Astrocyte of the spinal cord (primary cell): ENCODE results near the gene STRBP.

ENCODE experiments used
- DNase-seq: peaks from one replicate; pipeline ENCODE4 v3.0.0; 2011; ENCODE audit warnings: low read depth, low spot score
- H3K4me3 ChIP-seq: 2 replicates; pipeline ENCODE4 v1.5.1; 2011; ENCODE audit warnings: low read depth, mild to moderate bottlenecking, low read length, moderate library complexity
- CTCF ChIP-seq: IDR thresholded peaks from 2 replicates; pipeline ENCODE4 v1.5.1; 2012; ENCODE audit warnings: low read depth, mild to moderate bottlenecking, low read length, inconsistent platforms
- in situ Hi-C: cut with HindIII; loops from 2 replicates; pipeline ENCODE4 v1.10.0; 2017; ENCODE audit warnings: low sequenced_read_pairs

The STRBP gene

GRCh38 chr9:123111427-123112014 is 156.9 kb downstream of the STRBP start:
- no peak for DNase-seq
- in situ Hi-C loops, result no loop called here
- no peak overlapping the region for H3K4me3 ChIP-seq
- no peak for TF ChIP-seq CTCF

GRCh38 chr9:123109540-123110279 is 158.7 kb downstream of the STRBP start:
- H3K4me3 ChIP-seq, result no peak overlapping the region
- in situ Hi-C loops, result no loop called here
- TF ChIP-seq CTCF, result no peak
- DNase-seq, result no peak

GRCh38 chr9:123108976-123109375 is 159.4 kb downstream of the STRBP start:
- no peak overlapping the region for H3K4me3 ChIP-seq
- in situ Hi-C loops, result no loop called here
- no peak for DNase-seq
- no peak for TF ChIP-seq CTCF

GRCh38 chr9:123107639-123108285 is 160.6 kb downstream of the STRBP start:
- in situ Hi-C loops, result no loop called here
- no peak for TF ChIP-seq CTCF
- H3K4me3 ChIP-seq, result no peak overlapping the region
- DNase-seq, result no peak

GRCh38 chr9:123105490-123105889 is 162.9 kb downstream of the STRBP start:
- no peak overlapping the region for H3K4me3 ChIP-seq
- TF ChIP-seq CTCF, result no peak
- in situ Hi-C loops, result no loop called here
- no peak for DNase-seq

- in situ Hi-C loops, result no loop called here
- TF ChIP-seq CTCF, result no peak
- no peak overlapping the region for H3K4me3 ChIP-seq
- no peak for DNase-seq
Measured at GRCh38 chr9:123104807-123105206, 163.6 kb downstream of the STRBP start.
